Body of pancreas (tissue), 4 donors: Measurements from ENCODE around the gene FOXP1.

Source experiments
- POLR2A ChIP-seq, 3 donors: fragments of 450-650 bp; IDR thresholded peaks; one replicate each; pipeline ENCODE4 v1.6.1; 2016; ENCODE audit warnings: antibody characterized with exemption in 3 of 3, mild to moderate bottlenecking in 2 of 3
- TF ChIP-seq, protein P1 (sequence below), 7 experiments: fragments of 450-650 bp in 4 of 7; fragments of 200-600 bp in 3 of 7; sonication (generic) in 3 of 7; IDR thresholded peaks; one replicate each; pipeline ENCODE4 v1.5.1; 2016 to 2019; ENCODE audit warnings: antibody characterized with exemption in 7 of 7

DNA sequence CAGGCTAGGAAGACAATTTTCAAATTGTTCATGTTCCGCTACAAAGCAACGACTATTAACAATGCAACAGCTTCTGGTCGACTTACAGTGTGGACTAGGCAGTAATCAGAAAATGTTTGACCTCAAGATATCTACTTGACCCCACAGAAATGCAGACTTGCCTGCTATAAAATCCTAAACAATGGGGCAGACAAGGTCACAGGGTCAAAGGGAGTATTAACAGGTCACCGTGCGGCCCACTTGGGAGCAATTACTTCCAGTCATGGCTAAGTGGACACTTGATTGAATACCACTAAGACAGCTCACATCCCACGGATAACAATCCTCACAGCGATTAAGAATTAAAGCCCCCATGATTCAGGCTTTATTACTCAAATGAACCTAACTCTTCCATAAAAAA is 58.9 kb downstream of the FOXP1 start:
- TF ChIP-seq, protein P1, sequence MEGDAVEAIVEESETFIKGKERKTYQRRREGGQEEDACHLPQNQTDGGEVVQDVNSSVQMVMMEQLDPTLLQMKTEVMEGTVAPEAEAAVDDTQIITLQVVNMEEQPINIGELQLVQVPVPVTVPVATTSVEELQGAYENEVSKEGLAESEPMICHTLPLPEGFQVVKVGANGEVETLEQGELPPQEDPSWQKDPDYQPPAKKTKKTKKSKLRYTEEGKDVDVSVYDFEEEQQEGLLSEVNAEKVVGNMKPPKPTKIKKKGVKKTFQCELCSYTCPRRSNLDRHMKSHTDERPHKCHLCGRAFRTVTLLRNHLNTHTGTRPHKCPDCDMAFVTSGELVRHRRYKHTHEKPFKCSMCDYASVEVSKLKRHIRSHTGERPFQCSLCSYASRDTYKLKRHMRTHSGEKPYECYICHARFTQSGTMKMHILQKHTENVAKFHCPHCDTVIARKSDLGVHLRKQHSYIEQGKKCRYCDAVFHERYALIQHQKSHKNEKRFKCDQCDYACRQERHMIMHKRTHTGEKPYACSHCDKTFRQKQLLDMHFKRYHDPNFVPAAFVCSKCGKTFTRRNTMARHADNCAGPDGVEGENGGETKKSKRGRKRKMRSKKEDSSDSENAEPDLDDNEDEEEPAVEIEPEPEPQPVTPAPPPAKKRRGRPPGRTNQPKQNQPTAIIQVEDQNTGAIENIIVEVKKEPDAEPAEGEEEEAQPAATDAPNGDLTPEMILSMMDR (IDR thresholded peaks at IDR 0.05) = no peak
- TF ChIP-seq POLR2A (IDR thresholded peaks at IDR 0.05) = no peak
